Colon (tissue), 2 donors: ENCODE measurements around the gene NOC2L.

Experiments used
- FAIRE-seq: peaks from 2 replicates; lab custom pipeline; 2012; peaks lifted over from hg19 to GRCh38; lab: Jason Lieb, UNC
- donor health status: control.
- donor health status: control.

Gene NOC2L

DNA sequence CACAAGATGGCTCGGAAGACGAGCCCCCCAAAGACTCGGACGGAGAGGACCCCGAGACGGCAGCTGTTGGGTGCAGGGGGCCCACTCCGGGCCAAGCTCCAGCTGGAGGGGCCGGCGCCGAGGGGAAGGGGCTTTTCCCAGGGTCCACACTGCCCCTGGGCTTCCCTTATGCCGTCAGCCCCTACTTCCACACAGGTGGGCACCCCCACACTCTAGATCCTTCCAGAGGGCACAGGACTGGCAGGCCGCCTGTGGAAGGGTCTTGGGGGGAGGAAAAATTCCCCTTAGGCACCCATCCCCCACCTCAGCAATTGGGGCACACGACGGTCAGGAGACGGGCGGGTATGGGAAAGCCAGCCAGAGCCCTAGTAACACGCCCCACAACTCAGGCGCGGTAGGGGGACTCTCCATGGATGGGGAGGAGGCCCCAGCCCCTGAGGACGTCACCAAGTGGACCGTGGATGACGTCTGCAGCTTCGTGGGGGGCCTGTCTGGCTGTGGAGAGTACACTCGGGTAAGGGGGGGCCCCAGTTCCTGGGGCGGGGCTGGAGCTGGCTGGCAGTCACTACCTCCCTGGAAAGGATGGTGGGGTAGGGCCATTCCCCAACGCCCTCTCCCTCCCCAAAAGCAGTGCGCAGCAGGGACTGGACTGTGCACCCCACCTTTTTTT lies 16.1 kb downstream of the NOC2L start:
- FAIRE-seq = no peak

DNA sequence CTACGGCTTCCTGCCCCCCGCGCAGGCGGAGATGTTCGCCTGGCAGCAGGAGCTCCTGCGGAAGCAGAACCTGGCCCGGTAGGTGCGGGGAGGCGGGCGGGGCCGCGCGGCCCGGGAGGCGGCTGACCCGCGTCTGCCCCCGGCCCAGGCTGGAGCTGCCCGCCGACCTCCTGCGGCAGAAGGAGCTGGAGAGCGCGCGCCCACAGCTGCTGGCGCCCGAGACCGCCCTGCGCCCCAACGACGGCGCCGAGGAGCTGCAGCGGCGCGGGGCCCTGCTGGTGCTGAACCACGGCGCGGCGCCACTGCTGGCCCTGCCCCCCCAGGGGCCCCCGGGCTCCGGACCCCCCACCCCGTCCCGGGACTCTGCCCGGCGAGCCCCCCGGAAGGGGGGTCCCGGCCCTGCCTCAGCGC lies 16.6 kb downstream of the NOC2L start:
- no peak for FAIRE-seq

DNA sequence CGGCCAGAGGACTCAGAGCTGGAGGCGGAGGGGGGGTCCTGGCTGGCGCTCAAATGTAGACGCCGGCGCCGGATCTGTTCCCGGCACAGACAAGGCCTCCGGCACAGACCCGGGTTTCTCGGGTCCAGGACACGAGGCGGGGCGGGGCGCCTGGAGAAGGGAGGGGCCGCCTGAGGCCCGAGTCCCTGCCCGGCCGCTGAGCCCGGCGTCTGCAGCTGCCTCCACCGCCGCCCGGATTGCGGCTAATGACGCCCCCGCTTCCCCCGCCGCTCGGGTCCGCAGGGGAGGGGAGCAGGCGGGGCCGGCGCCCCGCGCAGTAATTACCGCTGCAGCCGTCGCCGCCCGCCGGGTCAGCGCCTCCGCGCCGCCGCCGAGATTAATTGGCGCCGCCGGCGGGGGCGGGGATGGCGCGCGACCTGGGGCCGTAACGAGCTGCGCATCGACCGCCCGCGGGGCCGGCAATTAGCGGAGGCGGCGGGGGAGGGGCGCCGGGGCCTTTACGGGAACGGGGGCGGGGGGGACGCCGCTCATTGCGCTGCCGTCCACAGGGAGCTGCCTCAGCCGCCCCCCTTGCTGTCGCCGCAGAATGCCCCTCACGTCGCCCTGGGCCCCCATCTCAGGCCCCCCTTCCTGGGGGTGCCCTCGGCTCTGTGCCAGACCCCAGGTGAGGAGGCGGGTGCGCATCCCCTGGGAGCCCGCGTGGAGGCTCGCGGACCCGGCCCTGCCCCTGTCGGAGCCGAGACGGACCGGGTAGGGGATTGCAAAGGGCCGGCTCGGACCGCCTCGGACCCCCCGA lies 17.3 kb downstream of the NOC2L start:
- FAIRE-seq = no peak

DNA sequence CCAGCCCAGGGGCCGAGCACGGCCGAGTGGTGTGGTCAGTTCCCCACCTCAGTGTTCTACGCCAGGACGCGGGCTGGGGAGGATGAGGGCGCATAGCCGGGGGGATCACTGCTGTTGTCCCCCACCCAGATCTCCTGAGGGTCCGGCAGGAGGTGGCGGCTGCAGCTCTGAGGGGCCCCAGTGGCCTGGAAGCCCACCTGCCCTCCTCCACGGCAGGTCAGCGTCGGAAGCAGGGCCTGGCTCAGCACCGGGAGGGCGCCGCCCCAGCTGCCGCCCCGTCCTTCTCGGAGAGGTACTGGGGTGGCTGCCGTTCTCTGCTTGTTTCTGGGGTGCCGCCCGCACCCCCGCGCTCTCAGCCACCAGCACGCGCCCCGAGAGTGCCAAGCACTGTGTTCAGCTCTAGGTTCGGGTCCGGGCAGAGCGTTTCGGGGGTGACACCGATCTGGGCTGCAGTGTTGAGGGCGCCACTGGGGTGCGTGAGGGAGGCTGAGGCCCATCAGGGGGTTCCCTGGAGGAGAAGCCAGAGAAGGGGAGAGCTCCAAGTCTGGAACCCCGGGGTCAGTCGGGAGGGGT lies 18.0 kb downstream of the NOC2L start:
- FAIRE-seq = no peak

DNA sequence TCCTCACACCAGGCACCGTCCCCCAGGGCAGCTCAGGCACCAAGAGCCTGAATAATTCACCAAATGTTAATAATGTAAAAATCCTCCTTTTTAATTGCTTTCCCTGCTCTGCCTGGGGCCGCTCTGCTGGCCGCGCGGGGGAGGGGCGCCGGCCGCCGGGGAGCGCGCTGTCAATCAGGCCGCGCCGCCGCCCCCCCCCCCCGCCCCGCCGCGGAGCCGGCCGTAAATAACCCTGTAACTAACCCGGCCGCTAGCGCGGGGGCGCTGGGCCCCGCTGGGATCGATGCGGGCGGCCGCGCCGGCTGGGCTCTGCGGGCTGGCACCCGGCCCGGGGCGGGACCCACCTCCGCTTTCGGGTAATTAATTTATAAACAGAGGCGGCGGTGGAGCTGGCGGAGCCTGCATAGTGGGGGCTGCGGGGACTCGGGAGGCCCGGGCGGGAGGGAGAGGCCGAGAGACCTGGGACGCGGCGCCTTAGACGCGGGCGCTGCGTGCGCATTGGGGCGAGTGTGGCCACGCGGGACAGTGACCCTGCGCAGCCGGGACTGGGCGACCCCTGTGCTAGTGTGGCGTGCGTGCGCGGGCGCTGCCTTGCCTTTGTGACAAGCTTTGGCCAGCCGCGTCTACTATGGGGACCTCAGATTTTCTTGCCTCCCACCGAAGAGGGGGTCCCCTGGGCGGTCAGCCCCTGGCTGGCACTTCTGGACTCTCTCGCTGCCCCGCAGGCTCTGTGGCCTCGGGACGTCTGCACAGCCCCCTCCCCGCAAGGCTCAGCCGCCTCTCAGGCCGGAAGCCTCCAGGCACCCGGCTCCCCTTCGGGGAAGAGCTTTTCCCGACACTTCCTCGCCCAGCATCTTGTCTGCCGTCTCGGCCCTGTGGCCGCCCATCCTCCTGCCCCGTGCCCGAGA lies 18.7 kb downstream of the NOC2L start:
- no peak for FAIRE-seq

DNA sequence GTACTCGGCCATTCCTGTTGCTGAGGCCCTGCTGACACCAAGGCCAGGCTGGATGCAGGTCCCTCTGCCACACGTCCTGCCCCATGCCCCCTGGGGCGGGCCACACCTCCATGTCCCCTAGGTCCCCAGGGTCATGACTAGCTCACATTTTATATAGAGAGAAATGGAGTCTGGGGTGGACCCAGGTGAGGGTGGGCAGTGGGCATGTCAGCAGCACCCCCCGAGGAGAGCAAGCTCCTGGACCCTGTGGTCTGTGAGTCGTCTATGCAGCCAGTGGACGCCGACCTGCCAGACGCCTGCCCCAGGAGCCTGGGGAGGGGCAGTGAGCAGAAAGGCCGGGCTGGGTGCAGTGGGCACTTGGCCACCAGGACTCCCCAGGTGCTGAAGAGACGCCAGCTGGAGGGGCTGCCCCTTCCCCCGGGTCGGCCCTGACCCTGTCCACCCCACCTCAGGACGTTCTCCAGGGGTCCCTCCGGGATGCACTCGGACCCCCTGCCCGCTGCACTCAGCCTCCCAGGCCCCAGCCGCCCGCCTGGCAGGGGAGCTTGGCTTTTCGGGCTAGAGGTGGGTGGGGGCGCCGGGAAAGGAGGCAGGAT lies 19.4 kb downstream of the NOC2L start:
- no peak for FAIRE-seq

DNA sequence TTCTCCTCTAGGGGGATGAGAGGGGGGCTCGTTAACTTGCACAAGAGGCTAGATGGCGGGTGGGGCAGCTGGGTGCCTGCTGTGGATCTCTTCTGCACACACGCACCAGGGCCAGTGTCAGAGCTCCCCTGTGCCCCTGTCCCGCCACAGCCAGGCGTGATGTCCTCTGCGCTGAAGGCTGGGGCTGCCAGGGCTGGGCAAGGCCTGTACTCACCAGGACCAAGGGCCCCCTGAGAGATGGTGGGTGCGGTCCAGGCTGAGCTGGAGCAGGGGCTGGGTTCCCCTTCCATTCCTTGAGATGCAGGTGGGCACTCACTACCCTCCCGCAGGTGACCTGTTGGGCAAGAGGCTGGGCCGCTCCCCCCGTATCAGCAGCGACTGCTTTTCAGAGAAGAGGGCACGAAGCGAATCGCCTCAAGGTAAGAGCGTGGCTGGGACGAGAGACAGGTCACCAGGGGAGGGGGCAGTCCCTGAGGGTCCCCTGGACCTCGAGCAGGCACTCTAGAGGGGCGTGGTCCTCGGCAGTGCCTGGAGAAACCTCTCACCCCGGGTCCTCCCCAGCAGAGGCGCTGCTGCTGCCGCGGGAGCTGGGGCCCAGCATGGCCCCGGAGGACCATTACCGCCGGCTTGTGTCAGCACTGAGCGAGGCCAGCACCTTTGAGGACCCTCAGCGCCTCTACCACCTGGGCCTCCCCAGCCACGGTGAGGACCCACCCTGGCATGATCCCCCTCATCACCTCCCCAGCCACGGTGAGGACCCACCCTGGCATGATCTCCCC lies 20.2 kb downstream of the NOC2L start:
- FAIRE-seq = no peak

DNA sequence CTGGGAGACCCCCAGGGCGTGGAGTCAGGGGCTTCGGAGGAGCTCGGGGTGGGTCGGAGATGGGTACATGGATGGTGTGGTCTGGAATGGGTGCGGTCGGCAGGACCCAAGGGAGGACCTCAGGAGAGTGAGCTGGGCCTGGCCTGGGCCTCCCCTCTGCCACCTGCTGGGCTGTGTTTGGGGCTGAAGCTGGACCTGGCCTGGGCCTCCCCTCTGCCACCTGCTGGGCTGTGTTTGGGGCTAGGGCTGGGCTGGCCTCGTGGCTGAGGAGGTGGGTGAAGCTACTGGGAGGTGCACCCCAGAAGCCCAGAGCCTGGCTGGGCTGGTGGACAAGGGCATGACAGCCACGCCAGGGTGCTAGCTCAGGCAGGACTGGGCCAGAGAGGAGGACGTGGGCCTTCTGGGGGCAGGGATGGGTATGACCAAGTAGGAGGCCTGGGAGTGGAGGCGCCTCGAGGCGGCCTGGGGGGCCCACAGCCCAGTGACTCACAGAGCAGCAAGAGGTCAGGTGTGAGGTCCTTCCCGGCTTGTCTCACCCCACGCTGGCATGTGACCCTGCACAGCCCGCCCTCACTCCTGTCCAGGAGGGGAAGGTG lies 20.9 kb downstream of the NOC2L start:
- FAIRE-seq = no peak

DNA sequence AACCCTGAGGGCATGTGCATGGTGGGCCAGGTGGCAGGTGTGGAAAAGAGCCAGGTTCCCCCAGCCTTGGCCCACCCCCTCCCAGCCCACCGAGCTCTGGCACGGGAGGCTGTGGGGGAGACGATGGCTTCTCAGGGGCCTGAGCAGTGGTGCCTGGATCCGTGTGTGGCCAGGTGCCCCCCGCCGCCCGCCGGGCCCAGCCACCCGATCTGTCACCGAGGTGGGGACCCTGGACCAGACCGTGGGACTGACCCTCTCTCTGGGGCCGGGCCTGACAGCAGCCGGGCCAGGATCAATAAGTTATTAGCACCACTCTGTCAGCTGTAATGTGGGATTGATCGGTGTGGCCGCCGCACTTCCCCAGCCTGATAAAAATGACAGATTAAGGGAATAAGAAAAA lies 21.5 kb downstream of the NOC2L start:
- no peak for FAIRE-seq

DNA sequence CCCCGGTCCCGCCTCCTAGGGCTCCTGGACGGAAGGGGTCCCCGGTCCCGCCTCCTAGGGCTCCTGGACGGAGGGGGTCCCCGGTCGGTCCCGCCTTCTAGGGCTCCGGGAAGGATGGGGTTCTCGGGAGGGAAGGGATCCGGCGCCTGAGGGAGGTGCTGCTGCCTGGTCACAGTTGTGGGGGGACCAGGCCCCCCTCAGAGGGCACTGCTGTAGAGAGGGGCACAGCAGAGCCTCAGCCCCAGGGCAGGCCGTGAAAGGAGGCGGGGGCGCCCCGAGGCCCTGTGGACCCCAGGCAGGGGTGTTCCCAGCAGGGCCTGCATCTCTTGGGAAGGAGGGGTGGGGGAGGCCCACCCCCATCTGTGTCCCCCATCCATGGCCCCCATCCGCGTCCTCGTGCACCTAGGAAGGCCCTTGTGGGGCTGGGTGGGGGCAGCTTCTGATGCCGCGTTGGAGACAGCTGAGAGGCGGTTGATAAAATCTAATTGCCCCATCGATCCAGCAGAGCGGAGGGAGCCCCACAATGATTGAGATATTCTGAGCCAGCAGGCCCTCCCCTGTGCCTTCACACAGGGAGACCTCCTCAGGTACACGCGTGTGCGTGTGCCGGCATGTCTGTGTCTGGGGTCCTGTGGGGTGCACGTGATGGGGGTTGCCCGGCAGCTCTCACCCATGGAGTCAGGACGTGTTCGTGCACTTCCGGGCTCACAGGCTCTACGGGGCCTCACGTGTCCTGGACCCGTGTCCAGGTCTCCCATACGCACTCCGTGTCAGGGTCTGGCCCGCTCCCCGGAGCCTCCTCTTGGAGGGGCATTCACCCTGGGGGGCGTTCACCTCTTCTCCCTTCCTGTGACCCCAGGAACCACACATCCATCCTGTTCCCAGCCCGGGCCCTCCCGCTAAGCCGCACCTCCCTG lies 22.4 kb downstream of the NOC2L start:
- no peak for FAIRE-seq

DNA sequence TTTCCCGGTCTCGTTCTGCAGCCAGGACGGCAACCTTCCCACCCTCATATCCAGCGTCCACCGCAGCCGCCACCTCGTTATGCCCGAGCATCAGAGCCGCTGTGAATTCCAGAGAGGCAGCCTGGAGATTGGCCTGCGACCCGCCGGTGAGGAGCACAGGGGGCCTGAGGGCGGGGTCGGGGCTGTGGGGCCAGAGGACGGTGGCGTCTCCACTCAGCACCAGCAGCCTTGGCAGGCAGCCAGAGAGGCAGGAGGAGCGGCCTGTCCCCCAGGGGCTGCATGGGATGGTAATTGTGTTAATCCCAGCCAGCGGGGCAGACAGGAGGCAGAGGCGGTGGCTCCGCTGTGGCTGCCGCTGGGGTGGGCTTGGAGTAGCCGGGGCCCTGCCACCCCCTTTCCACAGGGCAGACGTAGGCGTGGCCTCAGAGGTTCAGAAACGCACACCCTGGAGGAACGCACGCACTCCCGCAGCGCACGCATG lies 23.3 kb downstream of the NOC2L start:
- FAIRE-seq = no peak

DNA sequence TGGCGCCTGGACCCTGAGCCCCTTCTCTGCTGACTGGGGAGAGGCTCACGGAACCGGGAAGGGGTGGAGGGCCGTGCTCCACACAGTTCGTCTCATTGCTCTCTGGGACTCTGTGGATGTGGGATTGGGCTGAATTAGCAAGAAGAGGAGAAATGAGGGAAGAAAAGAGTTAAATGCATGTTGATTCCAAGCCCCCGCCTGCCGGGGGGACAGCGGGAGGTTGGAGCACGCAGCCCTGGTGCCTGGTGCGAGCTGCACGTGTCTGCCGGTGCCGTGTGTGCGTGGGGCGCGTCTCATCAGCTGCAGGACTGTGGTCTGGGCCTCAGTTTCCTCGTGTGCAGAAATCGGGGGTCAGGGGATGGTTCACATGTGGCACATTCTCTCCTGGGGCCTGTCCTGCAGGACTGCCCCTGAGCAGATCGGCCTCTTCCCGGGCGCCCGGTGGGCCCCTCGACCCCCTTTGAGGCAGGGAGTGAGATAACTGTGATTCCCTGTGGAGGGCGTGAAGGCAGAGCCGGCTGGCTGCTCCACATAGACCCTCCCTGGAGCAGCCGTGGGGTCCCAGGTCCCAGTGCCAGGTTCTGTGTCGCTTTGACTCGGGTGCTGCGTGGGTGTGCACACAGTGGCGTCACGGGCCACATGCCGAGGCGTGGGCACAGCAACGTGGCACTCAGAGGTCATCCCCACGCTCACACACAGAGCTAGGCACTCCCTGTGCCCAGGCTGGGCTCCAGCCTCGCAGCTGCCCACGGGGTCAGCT lies 23.9 kb downstream of the NOC2L start:
- FAIRE-seq = no peak

DNA sequence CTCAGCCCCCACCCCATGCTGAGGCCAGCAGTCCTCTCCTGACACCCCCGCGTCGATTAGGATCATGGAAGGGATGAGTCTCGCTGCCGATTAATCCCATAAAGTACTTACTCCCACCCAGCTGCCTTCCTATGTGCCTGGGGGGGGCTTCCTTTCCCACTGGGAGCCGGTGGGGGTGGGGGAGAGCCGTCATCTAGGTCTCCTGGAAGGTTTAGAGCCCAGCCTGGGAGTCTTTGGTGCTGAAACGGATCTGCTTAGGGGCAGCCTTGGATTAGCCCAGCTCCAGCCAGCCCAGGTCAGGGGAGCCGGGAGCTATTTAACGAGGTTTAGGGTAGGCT lies 25.5 kb downstream of the NOC2L start:
- FAIRE-seq = no peak

DNA sequence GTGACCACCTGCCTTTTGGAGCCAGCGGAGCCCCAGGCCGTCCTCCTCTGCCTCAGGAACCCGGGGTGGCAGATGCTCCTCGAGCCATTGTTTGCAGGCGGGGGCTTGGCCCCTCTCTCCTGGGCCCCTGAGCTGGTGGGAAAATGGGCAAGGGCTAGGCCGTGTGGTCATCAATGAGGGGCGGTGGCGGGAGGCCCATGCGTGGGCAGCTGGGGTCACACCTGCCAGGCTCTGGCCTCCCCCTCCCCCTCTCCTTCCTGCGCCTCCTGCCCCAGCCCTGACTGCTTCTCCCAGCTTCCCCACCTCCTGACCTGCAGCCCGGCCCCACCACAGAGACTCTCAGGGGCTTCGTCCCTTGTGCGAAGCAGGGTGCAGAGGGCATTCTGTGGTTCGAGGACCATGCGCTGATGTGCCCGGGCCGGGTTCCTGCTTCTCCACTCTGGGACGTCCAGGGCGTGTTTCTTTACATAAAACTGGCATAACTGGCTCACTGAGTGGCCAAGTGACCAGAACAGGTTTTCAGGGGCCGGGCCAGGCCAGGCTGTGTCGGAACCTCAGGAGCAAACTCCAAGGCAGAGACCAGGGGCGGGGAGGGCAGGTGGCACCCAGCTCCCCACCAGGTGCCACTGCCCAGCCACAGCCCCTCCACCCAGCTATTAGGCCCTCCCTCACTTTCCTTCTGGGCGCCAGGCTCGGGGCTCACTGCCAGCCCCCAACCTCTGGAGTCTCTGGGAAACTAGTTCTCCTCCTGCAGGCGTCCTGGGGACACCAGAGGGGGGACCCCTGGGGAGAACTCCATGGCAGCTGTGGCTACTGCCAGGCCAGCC lies 26.1 kb downstream of the NOC2L start:
- FAIRE-seq = no peak

DNA sequence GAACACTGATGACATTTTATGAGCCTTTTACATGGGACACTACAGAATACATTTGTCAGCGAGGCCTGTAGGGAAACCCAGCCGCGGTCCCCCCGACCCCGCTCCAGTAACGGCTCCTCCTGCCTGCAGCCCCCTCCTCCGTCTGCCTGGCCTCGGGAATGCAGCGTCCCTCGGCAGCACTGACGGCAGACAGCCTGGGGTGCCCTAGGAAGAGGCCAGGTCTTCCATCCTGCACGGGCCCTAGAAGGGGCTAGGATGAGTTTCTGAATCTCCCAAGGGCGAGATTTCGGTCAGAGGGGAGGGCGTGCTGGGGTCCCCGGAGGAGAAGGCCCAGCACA lies 26.9 kb downstream of the NOC2L start:
- FAIRE-seq = no peak

DNA sequence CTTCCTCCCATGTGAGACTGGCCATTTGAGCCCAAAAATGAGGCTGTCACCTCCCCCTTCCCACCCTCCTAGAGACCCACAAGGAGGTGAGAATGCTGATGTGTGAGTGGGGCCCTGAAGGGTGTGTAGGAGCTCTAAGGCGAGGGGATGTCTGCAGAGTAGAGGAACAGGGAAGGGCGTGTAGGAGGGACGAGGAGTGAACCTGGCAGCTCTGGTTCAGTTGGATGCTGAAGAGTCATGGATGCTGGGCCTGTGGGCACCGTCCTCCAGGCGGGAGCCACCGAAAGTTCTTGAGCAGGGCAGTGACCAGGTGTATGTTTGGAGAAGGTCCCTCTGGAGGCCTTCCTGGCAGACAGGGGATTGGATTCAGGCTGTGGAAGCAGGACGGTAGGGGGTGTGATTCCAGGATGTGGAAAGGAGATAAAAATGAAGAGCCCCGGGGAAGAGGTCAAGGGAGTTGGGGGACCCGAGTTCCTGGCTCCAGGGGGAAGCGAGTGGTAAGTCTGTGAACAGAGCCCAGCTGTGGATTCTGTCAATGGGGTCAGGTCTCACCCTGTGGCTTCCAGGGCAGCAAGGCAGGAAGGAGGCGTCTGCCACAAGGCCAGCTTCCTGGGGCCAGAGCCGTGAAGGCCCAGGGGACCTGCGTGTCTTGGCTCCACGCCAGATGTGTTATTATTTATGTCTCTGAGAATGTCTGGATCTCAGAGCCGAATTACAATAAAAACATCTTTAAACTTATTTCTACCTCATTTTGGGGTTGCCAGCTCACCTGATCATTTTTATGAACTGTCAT lies 27.5 kb downstream of the NOC2L start:
- no peak for FAIRE-seq

DNA sequence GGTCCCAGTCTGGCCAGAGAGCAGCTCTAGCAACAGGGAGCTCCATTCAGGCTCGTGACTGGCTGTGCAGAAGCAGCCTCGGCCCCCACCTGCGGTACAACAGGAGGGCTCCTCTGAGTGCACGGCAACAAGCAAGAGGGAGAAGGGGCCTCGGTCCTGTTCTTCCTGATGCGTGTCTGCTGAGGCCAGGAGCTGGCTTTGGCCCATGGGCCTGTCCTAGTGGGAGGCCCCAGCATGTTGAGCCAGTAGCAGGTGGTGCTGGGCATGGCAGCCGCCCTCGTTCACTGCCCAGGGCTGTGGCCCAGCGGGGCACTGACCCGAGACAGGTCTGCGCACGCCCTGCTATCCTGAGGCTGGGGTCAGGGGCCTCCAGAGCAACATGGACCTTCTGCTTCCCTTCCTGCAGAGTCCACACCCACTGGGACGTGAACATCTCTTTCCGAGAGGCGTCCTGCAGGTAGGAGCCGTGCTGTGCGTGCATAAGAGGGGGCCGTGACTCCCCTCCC lies 28.4 kb downstream of the NOC2L start:
- no peak for FAIRE-seq
